K562 (cell line): Measurements from ENCODE around the gene ALG8. TPM values are rescaled to one million over a fixed set of nuclear protein-coding genes. Genes with fewer than 3 reads are reported as not detected.

ENCODE experiments used
- ATAC-seq: fragments of 200-7000 bp; cut with Tn5 transposase; 3 replicates; pipeline ENCODE4 v1.9.1; 2020; ENCODE audit warnings: moderate library complexity
- BruUV-seq: library from RNA; stranded (reverse); fragments of 400-500 nt; replicated peaks from 2 replicates; lab custom pipeline; 2021; lab: Mats Ljungman, UMichigan
- CTCF ChIA-PET: fragments of 300-600 bp; formaldehyde crosslinking; extraction: SDS; loops from one replicate; lab custom pipeline; 2021; ENCODE audit warnings: low intra/inter-chr PET ratio; lab: Yijun Ruan, JAX
- POLR2A ChIA-PET: fragments of 300-600, 350-650 bp; sonication (Branson Sonifier 250); formaldehyde crosslinking; extraction: SDS; loops from one replicate; lab custom pipeline; 2021; ENCODE audit warnings: antibody characterized with exemption, inconsistent platforms; lab: Yijun Ruan, JAX
- DNase-seq, 4 experiments: peaks; one replicate each; pipeline versions ENCODE4 v3.0.0 to v3.0.0-alpha.2; 2011 to 2018; ENCODE audit warnings: low spot score in 3 of 4, mixed read lengths in 3 of 4; ENCODE audit errors: extremely low read depth in 1 of 4
- FAIRE-seq: peaks from 2 replicates; lab custom pipeline; 2011; peaks lifted over from hg19 to GRCh38; lab: Jason Lieb, UNC
- H2AFZ ChIP-seq: 2 replicates; pipeline ENCODE4 v1.6.0; 2011; ENCODE audit warnings: low read depth, low read length, control low read depth, inconsistent platforms
- H3K27ac ChIP-seq: fragments of 200-600 bp; 3 replicates; pipeline ENCODE4 v1.8.0; 2011; ENCODE audit warnings: low read depth, mild to moderate bottlenecking, control low read depth, inconsistent platforms, low read length, moderate library complexity, mixed read lengths; ENCODE audit errors: extremely low read depth
- H3K27me3 ChIP-seq, 2 experiments: fragments of 300-600 bp in 1 of 2; 2 replicates in 1 of 2; 3 replicates in 1 of 2; pipeline versions ENCODE4 v1.6.0 to v1.8.0; 2011; ENCODE audit warnings: inconsistent platforms in 2 of 2, low read length in 2 of 2, mild to moderate bottlenecking in 1 of 2, mixed read lengths in 1 of 2, moderate library complexity in 1 of 2; ENCODE audit not compliant: control insufficient read depth in 2 of 2, insufficient read depth in 2 of 2
- H3K36me3 ChIP-seq: fragments of 300-600 bp; 3 replicates; pipeline ENCODE4 v1.8.0; 2011; ENCODE audit warnings: mild to moderate bottlenecking, low read length, inconsistent platforms; ENCODE audit not compliant: control insufficient read depth, insufficient read depth
- H3K4me1 ChIP-seq, 2 experiments: fragments of 200-600 bp in 1 of 2; replicated peaks in 1 of 2; 2 replicates in 1 of 2; 3 replicates in 1 of 2; pipeline versions ENCODE4 v1.5.1 to v1.8.0; 2011; ENCODE audit warnings: inconsistent platforms in 2 of 2, low read length in 2 of 2, mild to moderate bottlenecking in 1 of 2, mixed read lengths in 1 of 2, moderate library complexity in 1 of 2; ENCODE audit not compliant: control insufficient read depth in 2 of 2, insufficient read depth in 2 of 2
- H3K4me2 ChIP-seq: 2 replicates; pipeline ENCODE4 v1.6.1; 2011; ENCODE audit warnings: low read length, control low read depth, inconsistent platforms, mixed read lengths; ENCODE audit not compliant: insufficient read depth
- H3K4me3 ChIP-seq: fragments of 200-600 bp; sonication (generic), shearing (Covaris generic); 2 replicates; pipeline ENCODE4 v1.5.1; 2016; ENCODE audit warnings: control low read depth, inconsistent platforms
- H3K79me2 ChIP-seq: fragments of 200-600 bp; 3 replicates; pipeline ENCODE4 v1.8.0; 2011; ENCODE audit warnings: low read length, inconsistent platforms; ENCODE audit not compliant: control insufficient read depth, insufficient read depth
- H3K9ac ChIP-seq, 2 experiments: 2 replicates each; pipeline versions ENCODE4 v1.6.0 to v1.6.1; 2011; ENCODE audit warnings: low read depth in 2 of 2, low read length in 2 of 2, control low read depth in 1 of 2, inconsistent platforms in 1 of 2, mild to moderate bottlenecking in 1 of 2, mixed read lengths in 1 of 2; ENCODE audit not compliant: insufficient read depth in 1 of 2
- H3K9me1 ChIP-seq: one replicate; pipeline ENCODE4 v1.6.0; 2011; ENCODE audit warnings: inconsistent platforms, mild to moderate bottlenecking, low read length, moderate library complexity; ENCODE audit not compliant: control insufficient read depth, insufficient read depth
- H3K9me3 ChIP-seq: replicated peaks from 2 replicates; pipeline ENCODE4 v1.5.1; 2011; ENCODE audit warnings: low read depth, low read length, inconsistent platforms; ENCODE audit not compliant: control insufficient read depth, insufficient read depth
- H4K20me1 ChIP-seq: replicated peaks from 2 replicates; pipeline ENCODE4 v1.6.1; 2011; ENCODE audit warnings: low read length, inconsistent platforms, mixed read lengths; ENCODE audit not compliant: control insufficient read depth, insufficient read depth
- CBX2 ChIP-seq: fragments of 200-600 bp; sonication (generic); IDR thresholded peaks from one replicate; pipeline ENCODE4 v1.6.1; 2012; ENCODE audit warnings: mild to moderate bottlenecking, low read length, inconsistent platforms; ENCODE audit not compliant: insufficient read depth, poor library complexity, severe bottlenecking
- E2F4 ChIP-seq: sonication (generic); formaldehyde crosslinking; IDR thresholded peaks from 2 replicates; pipeline ENCODE4 v1.8.0; 2022; ENCODE audit warnings: mild to moderate bottlenecking, low read depth, missing genetic modification reagents
- GABPB1 ChIP-seq: sonication (generic); formaldehyde crosslinking; IDR thresholded peaks from 2 replicates; pipeline ENCODE4 v1.8.0; 2022; ENCODE audit warnings: mild to moderate bottlenecking, missing genetic modification reagents
- HMG20A ChIP-seq: fragments of 450-650 bp; formaldehyde crosslinking; conservative IDR thresholded peaks from 2 replicates; pipeline ENCODE4 v1.4.0; 2020; ENCODE audit warnings: mild to moderate bottlenecking, mixed read lengths
- KDM5B ChIP-seq: fragments of 200-600 bp; sonication (generic); IDR thresholded peaks from 2 replicates; pipeline ENCODE4 v1.6.1; 2012; ENCODE audit warnings: low read depth, mild to moderate bottlenecking, moderate library complexity, low read length, control low read depth, inconsistent platforms; ENCODE audit not compliant: insufficient replicate concordance
- STAT5A ChIP-seq: IDR thresholded peaks from 2 replicates; pipeline ENCODE4 v1.6.1; 2012; ENCODE audit warnings: low read length, inconsistent platforms, borderline replicate concordance
- TAF7 ChIP-seq: fragments of 450-650 bp; IDR thresholded peaks from 2 replicates; pipeline ENCODE4 v1.6.1; 2016; ENCODE audit warnings: missing genetic modification characterization, missing compliant biosample characterization
- TFE3 ChIP-seq: fragments of 450-650 bp; formaldehyde crosslinking; IDR thresholded peaks from 2 replicates; pipeline ENCODE4 v1.4.0; 2020; ENCODE audit warnings: mild to moderate bottlenecking, mixed read lengths
- TRIM28 ChIP-seq: fragments of 450-650 bp; IDR thresholded peaks from 2 replicates; pipeline ENCODE4 v1.6.1; 2017
- ZBTB17 ChIP-seq: fragments of 450-650 bp; formaldehyde crosslinking; IDR thresholded peaks from 2 replicates; pipeline ENCODE4 v1.4.0; 2020; ENCODE audit warnings: mild to moderate bottlenecking
- ZNF184 ChIP-seq: sonication (generic); formaldehyde crosslinking; IDR thresholded peaks from 2 replicates; pipeline ENCODE4 v1.5.0; 2020; ENCODE audit warnings: missing genetic modification reagents
- ZNF644 ChIP-seq: fragments of 200-800 bp; sonication (Bioruptor generic); IDR thresholded peaks from 2 replicates; pipeline ENCODE4 v1.6.1; 2016; ENCODE audit warnings: low read depth, missing genetic modification characterization, missing compliant biosample characterization
- WGBS: fragments of 100-300 bp; shearing (Covaris generic); methylation state at CpG from one replicate; pipeline ENCODE4 v1.1.6; 2016; ENCODE audit warnings: low coverage, mixed read lengths; ENCODE audit not compliant: insufficient coverage; ENCODE audit errors: missing lambda C conversion rate; 5-methylcytosine and 5-hydroxymethylcytosine counted together
- in situ Hi-C: fragments of 300-500 bp; cut with MboI; formaldehyde crosslinking; loops from 4 replicates; pipeline ENCODE4 v1.15.0; 2018; ENCODE audit warnings: inconsistent platforms, mixed read lengths
- intact Hi-C: fragments of 100-400 bp; cut with micrococcal nuclease; formaldehyde crosslinking; loops from 2 replicates; pipeline ENCODE4 v1.14.2; 2022
- polyA plus RNA-seq, 8 experiments: library from polyadenylated mRNA; depleted of rRNA in 4 of 8; stranded (reverse) in 5 of 8; unstranded in 3 of 8; fragments of >200 nt; fragmentation: Nextera tagmentation in 2 of 8; fragmentation: Illumina TruSeq in 1 of 8; extraction: Ambion mirVana in 2 of 8; extraction: Trizol in 1 of 8; gene quantifications; 2 replicates each; pipeline versions ENCODE4 v1.2.1 to v1.2.3, GENCODE V29; 2011 to 2014; ENCODE audit warnings: inconsistent platforms in 1 of 8, missing spikeins in 1 of 8
- total RNA-seq, 7 experiments: library from RNA; depleted of rRNA in 6 of 7; stranded (reverse); fragments of >200 nt in 6 of 7; fragmentation: Illumina TruSeq in 2 of 7; extraction: Trizol in 2 of 7; gene quantifications; 2 replicates each; pipeline versions ENCODE4 v1.2.1 to v1.2.3, GENCODE V29; 2011 to 2021; ENCODE audit warnings: low replicate concordance in 1 of 7
- TF ChIP-seq, protein P1 (sequence below): sonication (generic); formaldehyde crosslinking; IDR thresholded peaks from 2 replicates; pipeline ENCODE4 v1.8.1; 2022; ENCODE audit warnings: missing genetic modification reagents
- TF ChIP-seq, protein P2 (sequence below): sonication (generic); formaldehyde crosslinking; IDR thresholded peaks from 2 replicates; pipeline ENCODE4 v1.8.0; 2022; ENCODE audit warnings: missing genetic modification reagents, mild to moderate bottlenecking, borderline replicate concordance
- TF ChIP-seq, protein P3 (sequence below): sonication (generic); formaldehyde crosslinking; IDR thresholded peaks from 2 replicates; pipeline ENCODE4 v1.8.0; 2022; ENCODE audit warnings: missing genetic modification reagents, mild to moderate bottlenecking, borderline replicate concordance
- TF ChIP-seq, protein P4 (sequence below): fragments of 250-450 bp; sonication (Bioruptor Pico); IDR thresholded peaks from 2 replicates; pipeline ENCODE4 v1.9.0; 2021; ENCODE audit warnings: mild to moderate bottlenecking

Gene ALG8
- total and polyA plus RNA-seq, 9 of the 15 experiments (the other 6 are each of a cell fraction or from before 2014, with no cell fraction given): 59.3 to 189 (median 106) TPM

DNA sequence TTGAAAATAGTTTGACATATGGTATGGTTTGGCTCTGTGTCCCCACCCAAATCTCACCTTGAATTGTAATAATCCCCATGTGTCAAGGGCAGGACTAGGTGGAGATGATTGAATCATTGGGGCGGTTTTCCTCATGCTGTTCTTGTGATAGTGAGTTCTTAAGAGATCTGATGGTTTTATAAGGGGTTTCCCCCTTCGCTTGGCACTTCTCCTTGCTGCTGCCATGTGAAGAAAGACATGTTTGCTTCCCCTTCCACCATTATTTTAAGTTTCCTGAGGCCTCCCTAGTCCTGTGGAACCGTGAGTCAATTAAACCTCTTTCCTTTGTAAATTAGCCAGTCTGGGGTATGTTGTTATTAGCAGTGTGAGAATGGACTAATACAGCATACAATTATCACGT lies 41.3 kb upstream of the ALG8 start:
- Histone ChIP-seq H3K27me3 (no peaks in the 10 kb centered on the region), H2AFZ (no peak overlapping the region), H3K4me3 (no peak overlapping the region), H3K36me3 (no peaks in the 10 kb centered on the region; the same call in 2 of the 3 replicates), H4K20me1 (no peaks in the 10 kb centered on the region), H3K79me2 (no peaks in the 10 kb centered on the region), H3K9me1 (no peaks in the 10 kb centered on the region), H3K4me1 (peaks cover 5 to 15% of the 10 kb centered on the region in 2 experiments; a peak in 4 of 5 replicates), H3K27ac (no peak overlapping the region), H3K9ac (no peak overlapping the region), H3K4me2 (no peak overlapping the region), H3K9me3 (no peaks in the 10 kb centered on the region)
- FAIRE-seq (no peak), ATAC-seq (no peak), DNase-seq (no peak)
- ChIA-PET POLR2A (interaction anchor here (0.6 kb wide), 1 partner anchor 13 kb away, joined by 3 read pairs; no protein-coding TSS in a partner anchor), CTCF (no interaction called here)
- in situ Hi-C loops (no loop called here), intact Hi-C loops (no loop called here)
- BruUV-seq: no TSS peak
- 60% methylated on average over 4 of the region's 4 CpGs for WGBS
- no peak for TF ChIP-seq TAF7 (tag)
- TF ChIP-seq E2F4: no peak
- no peak for TF ChIP-seq ZBTB17
- TF ChIP-seq, protein P1, sequence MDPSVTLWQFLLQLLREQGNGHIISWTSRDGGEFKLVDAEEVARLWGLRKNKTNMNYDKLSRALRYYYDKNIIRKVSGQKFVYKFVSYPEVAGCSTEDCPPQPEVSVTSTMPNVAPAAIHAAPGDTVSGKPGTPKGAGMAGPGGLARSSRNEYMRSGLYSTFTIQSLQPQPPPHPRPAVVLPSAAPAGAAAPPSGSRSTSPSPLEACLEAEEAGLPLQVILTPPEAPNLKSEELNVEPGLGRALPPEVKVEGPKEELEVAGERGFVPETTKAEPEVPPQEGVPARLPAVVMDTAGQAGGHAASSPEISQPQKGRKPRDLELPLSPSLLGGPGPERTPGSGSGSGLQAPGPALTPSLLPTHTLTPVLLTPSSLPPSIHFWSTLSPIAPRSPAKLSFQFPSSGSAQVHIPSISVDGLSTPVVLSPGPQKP (CRISPR knock-in tag): no peak
- no peak for TF ChIP-seq KDM5B
- TF ChIP-seq, protein P2, sequence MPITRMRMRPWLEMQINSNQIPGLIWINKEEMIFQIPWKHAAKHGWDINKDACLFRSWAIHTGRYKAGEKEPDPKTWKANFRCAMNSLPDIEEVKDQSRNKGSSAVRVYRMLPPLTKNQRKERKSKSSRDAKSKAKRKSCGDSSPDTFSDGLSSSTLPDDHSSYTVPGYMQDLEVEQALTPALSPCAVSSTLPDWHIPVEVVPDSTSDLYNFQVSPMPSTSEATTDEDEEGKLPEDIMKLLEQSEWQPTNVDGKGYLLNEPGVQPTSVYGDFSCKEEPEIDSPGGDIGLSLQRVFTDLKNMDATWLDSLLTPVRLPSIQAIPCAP (CRISPR knock-in tag): no peak
- TF ChIP-seq GABPB1 (CRISPR knock-in tag): no peak
- no peak for TF ChIP-seq CBX2
- no peak for TF ChIP-seq ZNF644 (tag)
- no peak for TF ChIP-seq HMG20A (CRISPR knock-in tag)
- TF ChIP-seq ZNF184 (CRISPR knock-in tag): no peak
- TF ChIP-seq, protein P3, sequence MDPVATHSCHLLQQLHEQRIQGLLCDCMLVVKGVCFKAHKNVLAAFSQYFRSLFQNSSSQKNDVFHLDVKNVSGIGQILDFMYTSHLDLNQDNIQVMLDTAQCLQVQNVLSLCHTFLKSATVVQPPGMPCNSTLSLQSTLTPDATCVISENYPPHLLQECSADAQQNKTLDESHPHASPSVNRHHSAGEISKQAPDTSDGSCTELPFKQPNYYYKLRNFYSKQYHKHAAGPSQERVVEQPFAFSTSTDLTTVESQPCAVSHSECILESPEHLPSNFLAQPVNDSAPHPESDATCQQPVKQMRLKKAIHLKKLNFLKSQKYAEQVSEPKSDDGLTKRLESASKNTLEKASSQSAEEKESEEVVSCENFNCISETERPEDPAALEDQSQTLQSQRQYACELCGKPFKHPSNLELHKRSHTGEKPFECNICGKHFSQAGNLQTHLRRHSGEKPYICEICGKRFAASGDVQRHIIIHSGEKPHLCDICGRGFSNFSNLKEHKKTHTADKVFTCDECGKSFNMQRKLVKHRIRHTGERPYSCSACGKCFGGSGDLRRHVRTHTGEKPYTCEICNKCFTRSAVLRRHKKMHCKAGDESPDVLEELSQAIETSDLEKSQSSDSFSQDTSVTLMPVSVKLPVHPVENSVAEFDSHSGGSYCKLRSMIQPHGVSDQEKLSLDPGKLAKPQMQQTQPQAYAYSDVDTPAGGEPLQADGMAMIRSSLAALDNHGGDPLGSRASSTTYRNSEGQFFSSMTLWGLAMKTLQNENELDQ: no peak
- TF ChIP-seq, protein P4, sequence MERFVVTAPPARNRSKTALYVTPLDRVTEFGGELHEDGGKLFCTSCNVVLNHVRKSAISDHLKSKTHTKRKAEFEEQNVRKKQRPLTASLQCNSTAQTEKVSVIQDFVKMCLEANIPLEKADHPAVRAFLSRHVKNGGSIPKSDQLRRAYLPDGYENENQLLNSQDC (CRISPR knock-in tag): no peak
- TF ChIP-seq TRIM28: no peak
- no peak for TF ChIP-seq STAT5A
- TF ChIP-seq TFE3: no peak
